AG09309 (cell line): ENCODE data around the gene DDX49.
A peak's percentile ranks its signal among the peaks of the same experiment; 100 is the strongest.
"Not testable (repeated sequence)": the region's sequence is repeated elsewhere in the genome, so short reads cannot be mapped to it uniquely, and the experiment has no call there.

ENCODE experiments used
- DNase-seq: peaks from one replicate; pipeline ENCODE4 v3.0.0-alpha.2; 2010; ENCODE audit warnings: low read depth
- H3K4me3 ChIP-seq: 2 replicates; pipeline ENCODE4 v1.5.1; 2011; ENCODE audit warnings: mild to moderate bottlenecking, low read depth, low read length, moderate library complexity; ENCODE audit not compliant: control insufficient read depth
- TF ChIP-seq, protein P1 (sequence below): IDR thresholded peaks from 2 replicates; pipeline ENCODE4 v1.5.1; 2011; ENCODE audit warnings: mild to moderate bottlenecking, low read depth, low read length, inconsistent platforms; ENCODE audit not compliant: insufficient read depth, control insufficient read depth; ENCODE audit errors: missing control alignments

The DDX49 gene

DNA sequence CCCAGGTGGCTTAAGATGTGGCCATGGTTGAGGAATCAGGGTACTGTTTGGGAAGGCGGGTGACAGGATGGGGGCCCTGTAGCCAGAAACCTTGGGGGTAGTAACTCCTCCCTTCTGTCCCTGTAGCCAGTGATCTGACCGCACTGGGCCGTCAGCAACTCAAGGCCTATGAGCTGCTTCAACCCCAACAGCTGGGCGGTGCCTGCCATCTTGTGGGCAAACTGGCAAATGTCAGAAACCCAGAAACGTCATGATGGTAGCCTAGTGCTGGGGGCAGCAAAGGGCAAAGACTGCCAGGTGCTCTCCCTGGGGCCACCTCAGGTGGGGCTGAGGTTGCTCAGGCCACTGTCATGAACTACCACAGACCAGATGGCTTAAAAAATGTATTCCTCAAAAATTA, 3.9 kb upstream of the DDX49 start:
- no peak for DNase-seq
- TF ChIP-seq, protein P1, sequence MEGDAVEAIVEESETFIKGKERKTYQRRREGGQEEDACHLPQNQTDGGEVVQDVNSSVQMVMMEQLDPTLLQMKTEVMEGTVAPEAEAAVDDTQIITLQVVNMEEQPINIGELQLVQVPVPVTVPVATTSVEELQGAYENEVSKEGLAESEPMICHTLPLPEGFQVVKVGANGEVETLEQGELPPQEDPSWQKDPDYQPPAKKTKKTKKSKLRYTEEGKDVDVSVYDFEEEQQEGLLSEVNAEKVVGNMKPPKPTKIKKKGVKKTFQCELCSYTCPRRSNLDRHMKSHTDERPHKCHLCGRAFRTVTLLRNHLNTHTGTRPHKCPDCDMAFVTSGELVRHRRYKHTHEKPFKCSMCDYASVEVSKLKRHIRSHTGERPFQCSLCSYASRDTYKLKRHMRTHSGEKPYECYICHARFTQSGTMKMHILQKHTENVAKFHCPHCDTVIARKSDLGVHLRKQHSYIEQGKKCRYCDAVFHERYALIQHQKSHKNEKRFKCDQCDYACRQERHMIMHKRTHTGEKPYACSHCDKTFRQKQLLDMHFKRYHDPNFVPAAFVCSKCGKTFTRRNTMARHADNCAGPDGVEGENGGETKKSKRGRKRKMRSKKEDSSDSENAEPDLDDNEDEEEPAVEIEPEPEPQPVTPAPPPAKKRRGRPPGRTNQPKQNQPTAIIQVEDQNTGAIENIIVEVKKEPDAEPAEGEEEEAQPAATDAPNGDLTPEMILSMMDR: peak; percentile 40
- no peak overlapping the region for H3K4me3 ChIP-seq

DNA sequence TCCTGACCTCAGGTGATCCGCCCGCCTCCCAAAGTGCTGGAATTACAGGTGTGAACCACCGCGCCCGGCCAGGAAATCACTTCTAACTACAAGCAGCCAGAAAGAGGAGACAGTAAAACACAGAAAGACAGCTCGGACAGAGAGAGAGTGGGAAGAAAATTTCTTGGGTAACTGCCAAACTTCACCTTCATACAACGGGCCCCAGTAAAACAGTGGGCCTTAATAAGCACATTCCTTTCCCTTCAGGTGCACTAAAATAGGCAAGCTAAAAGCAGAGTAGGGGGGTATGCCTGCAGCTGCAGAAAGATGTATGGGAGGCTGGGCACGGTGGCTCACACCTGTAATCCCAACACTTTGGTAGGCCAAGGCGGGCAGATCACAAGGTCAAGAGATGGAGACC, 1.9 kb upstream of the DDX49 start:
- H3K4me3 ChIP-seq, DNase-seq: not testable (repeated sequence)

DNA sequence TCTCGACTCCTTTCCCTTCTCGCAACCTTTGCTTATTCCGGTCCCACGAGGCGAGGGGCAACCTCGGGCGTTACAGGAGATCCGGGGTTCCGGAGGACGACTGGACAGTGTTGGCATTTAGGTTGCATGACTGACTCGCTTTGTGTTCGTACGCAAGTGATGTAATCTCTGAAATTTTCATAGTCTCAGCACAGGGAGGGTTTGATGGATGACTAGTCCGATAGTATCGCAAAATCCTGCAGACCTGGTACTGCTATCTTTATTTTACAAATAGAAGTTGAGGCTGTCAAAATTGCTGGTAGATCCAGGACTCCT, 342 bp downstream of the DDX49 start:
- TF ChIP-seq, protein P1: no peak
- peak overlapping the region; percentile 99 for H3K4me3 ChIP-seq
- DNase-seq: no peak

DNA sequence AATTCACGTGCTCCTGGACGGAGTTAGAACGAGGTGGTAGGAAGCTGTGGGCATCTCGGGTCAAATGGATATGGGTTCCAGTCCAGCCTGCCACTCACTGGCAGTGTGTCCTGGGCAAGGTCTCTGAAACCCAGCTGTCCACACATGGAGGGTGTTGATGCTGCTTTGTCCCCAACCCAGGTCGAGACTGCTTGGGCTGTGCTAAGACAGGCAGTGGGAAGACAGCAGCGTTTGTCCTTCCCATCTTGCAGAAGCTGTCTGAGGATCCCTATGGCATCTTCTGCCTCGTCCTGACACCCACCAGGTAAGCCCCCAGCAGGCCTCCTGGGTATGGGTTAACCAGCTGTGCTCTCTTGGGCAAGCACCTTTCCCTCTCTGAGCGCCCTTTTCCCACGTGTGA, 885 bp downstream of the DDX49 start:
- peak overlapping the region; percentile 99 for H3K4me3 ChIP-seq
- TF ChIP-seq, protein P1: no peak

DNA sequence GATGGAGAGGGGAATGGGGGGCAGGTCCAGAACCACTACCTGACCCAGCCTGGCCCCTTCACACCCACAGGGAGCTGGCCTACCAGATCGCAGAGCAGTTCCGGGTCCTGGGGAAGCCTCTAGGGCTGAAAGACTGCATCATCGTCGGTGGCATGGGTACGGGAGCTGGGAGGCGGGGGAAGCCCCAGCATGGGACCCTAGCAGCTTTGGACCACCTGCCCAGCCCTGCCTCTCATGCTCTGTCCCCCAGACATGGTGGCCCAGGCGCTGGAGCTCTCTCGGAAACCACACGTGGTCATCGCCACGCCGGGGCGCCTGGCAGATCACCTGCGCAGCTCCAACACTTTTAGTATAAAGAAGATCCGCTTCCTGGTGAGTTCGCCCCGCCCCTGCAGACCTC, 2.1 kb downstream of the DDX49 start:
- TF ChIP-seq, protein P1: no peak
- H3K4me3 ChIP-seq: no peak overlapping the region
- no peak for DNase-seq

More for the DNA sequence above, 885 bp downstream of the DDX49 start:
- no peak for DNase-seq

DNA sequence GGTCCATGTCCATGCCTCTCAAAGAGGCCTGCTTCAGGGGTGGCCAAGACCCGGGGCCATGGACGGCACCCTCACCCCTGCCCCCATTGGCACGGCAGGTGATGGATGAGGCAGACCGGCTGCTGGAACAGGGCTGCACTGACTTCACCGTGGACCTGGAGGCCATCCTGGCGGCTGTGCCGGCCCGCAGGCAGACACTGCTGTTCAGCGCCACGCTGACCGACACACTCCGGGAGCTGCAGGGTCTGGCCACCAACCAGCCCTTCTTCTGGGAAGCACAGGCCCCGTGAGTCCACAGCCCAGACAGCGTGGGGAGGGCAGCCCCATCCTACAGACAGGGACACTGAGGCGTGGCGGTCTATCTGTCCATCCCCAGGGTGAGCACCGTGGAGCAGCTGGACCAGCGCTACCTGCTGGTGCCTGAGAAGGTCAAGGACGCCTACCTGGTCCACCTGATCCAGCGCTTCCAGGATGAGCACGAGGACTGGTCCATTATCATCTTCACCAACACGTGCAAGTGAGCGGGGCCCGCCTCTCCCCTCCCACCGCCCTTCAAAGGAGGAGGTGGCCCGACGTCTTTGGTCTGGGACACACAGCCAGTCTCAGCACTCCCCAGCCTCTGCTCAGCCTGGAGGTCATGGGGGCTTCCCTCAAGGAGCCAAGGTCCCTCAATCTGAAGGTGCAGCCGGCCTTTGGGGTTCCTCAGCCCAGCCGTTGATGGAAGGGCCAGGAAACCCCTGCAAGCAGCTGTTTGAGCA, 2.9 kb downstream of the DDX49 start:
- no peak for DNase-seq
- H3K4me3 ChIP-seq: no peak overlapping the region
- TF ChIP-seq, protein P1: no peak

DNA sequence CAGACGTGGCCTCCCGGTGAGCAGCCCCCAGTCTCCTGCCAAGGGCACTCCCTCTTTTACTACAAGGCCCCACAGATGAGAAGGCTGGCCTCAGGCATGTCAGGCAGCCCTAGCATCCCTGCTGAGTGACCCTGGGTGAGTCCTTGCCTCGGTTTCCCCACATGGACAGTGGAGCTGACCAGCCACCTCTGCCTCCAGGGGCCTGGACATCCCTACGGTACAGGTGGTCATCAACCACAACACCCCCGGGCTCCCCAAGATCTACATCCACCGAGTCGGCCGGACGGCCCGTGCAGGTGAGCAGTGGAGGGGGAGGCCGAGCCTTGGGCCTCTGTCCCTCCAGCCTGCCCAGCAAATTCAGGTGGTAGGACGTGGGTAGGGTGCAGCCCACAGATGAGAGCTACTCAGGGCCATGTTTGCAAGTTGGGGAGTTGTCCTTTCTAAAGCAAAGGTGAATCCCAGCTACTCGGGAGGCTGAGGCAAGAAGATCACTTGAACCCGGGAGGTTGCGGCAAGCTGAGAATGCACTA, 5.2 kb downstream of the DDX49 start:
- no peak overlapping the region for H3K4me3 ChIP-seq
- DNase-seq: no peak
- TF ChIP-seq, protein P1: no peak
